ENCODE measurements around the gene RABL3.
"Not testable (repeated sequence)": the region's sequence is repeated elsewhere in the genome, so short reads cannot be mapped to it uniquely, and the experiment has no call there.

Gene RABL3

GRCh38 chr3:120742198-120742848, at the start of gene RABL3, which contains the start of gene GTF2E1:
TSS of gene RABL3 (minus strand) at chr3:120742516. CDS start at chr3:120742507, 9 bp downstream.
TSS of gene GTF2E1 (plus strand) at chr3:120742744. CDS start at chr3:120750553, 7,809 bp downstream.
- DNase-seq = peak; percentile 100

GRCh38 chr3:120791913-120792312, 49.6 kb upstream of the RABL3 start:
- no peak for DNase-seq

GRCh38 chr3:120791010-120791409, 48.7 kb upstream of the RABL3 start:
- no peak for DNase-seq

- DNase-seq = not testable (repeated sequence)
These were observed 43.5 kb upstream of the RABL3 start for GRCh38 chr3:120785832-120786231.

- no peak for DNase-seq
These were observed 38.7 kb upstream of the RABL3 start for GRCh38 chr3:120780977-120781376.

- no peak for DNase-seq
These were observed 36.5 kb upstream of the RABL3 start for GRCh38 chr3:120778776-120779175.

GRCh38 chr3:120775411-120775810, 33.1 kb upstream of the RABL3 start:
- DNase-seq = no peak

- DNase-seq = no peak
These were observed 31.6 kb upstream of the RABL3 start for GRCh38 chr3:120773932-120774331.

- no peak for DNase-seq
These were observed 29.8 kb upstream of the RABL3 start for GRCh38 chr3:120772081-120772480.

GRCh38 chr3:120770891-120771290, 28.6 kb upstream of the RABL3 start:
- DNase-seq = no peak

GRCh38 chr3:120769436-120769835, 27.1 kb upstream of the RABL3 start:
- DNase-seq = no peak

- no peak for DNase-seq
These were observed 24.8 kb upstream of the RABL3 start for GRCh38 chr3:120767106-120767505.

GRCh38 chr3:120766576-120766975, 24.3 kb upstream of the RABL3 start:
- DNase-seq = no peak

GRCh38 chr3:120765830-120766493, 23.6 kb upstream of the RABL3 start:
- no peak for DNase-seq

GRCh38 chr3:120764206-120764605, 21.9 kb upstream of the RABL3 start:
- DNase-seq = no peak

GRCh38 chr3:120763601-120764000, 21.3 kb upstream of the RABL3 start:
- DNase-seq = no peak

- DNase-seq = no peak
These were observed 20.3 kb upstream of the RABL3 start for GRCh38 chr3:120762615-120763014.

GRCh38 chr3:120758551-120758950, 16.2 kb upstream of the RABL3 start:
- DNase-seq = not testable (repeated sequence)

GRCh38 chr3:120756061-120756460, 13.7 kb upstream of the RABL3 start:
- DNase-seq = no peak

- no peak for DNase-seq
These were observed 11.5 kb upstream of the RABL3 start for GRCh38 chr3:120753810-120754209.

- DNase-seq = no peak
These were observed 10.5 kb upstream of the RABL3 start for GRCh38 chr3:120752865-120753264.

- DNase-seq = no peak
These were observed 9.9 kb upstream of the RABL3 start for GRCh38 chr3:120752230-120752629.

- DNase-seq = no peak
These were observed 7.5 kb upstream of the RABL3 start for GRCh38 chr3:120749843-120750242.

- DNase-seq = no peak
These were observed 3.1 kb upstream of the RABL3 start for GRCh38 chr3:120745466-120745865.

Data from NCI-H146 (cell line).